GM15510 (cell line): ENCODE measurements around the gene NYAP2.

Source experiments
- POLR2A ChIP-seq: IDR thresholded peaks from 3 replicates; pipeline ENCODE4 v1.6.1; 2011; ENCODE audit warnings: borderline replicate concordance; ENCODE audit not compliant: insufficient read length; ENCODE audit errors: extremely low read depth

NYAP2 gene

DNA sequence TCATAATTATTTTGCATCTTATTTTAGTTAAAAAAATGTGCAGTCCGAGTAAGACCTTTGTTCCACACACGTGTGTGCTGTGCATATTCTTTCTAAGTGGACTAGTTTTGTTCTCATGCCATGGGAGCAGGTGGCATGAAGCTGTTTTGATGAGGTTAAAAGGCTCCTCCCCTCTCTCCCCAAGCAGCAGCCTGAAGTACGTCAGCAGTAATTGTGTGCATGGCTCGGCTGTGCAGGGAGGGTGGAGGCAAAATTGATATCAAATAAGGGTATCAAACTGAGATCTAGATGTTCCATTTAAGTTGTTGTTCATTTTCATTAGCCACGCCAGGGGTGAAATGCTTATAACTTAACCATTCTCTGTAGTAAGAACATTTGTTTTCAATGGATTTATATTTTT, at the start of gene NYAP2:
TSS of gene NYAP2 (plus strand) at position 207 of the 400 bp plus-strand sequence. CDS start 9,171 bp downstream, outside the sequence.
- TF ChIP-seq POLR2A = no peak

DNA sequence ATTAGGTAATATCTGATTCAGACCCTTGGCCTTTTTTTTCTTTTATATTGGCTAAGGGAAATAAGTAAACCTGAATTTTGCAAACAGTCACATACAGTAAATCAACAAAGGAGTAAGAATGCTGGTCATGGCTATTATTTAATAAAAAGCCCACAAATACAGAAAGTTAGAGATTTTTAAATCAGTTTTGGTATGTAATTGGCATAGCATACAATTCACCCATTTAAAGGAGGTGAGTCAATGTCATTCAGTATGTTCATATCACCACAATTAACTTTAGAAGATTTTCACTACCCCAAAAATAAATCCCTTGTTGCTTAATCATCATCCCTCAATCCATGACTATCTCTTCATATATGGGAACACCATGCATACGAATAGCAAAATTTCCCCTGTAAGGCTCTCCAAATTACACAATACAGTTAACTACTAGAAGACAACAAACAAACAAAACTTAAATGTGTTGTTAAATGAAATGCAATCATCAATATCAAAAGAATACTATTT, 45.9 kb upstream of the NYAP2 start:
- no peak for TF ChIP-seq POLR2A

DNA sequence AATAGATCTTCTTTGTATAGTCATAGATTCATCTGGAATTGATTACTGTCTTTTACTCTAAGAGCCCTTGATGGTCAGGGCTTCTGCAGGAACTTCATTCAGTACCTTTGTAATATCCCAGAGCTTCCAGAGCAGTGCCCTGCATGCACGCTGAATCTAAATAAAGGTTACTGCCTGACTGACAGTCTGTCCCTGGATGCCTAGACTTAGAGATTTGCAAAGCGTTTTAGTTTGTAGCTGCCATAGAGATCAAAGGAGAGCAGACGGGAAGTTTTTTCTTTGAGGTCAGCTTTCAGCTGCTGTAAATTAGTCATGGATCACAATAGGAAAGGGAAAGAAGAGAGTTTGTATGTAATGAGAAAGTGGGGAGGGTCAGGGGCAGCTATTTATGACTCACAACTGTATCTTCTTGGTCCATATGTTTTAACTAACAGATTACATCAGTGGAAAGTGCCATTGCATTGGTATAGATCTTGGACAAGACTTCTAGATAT, 45.2 kb upstream of the NYAP2 start:
- TF ChIP-seq POLR2A = no peak

- no peak for TF ChIP-seq POLR2A
These were observed 43.7 kb upstream of the NYAP2 start for GRCh38 chr2:225355788-225356187.

DNA sequence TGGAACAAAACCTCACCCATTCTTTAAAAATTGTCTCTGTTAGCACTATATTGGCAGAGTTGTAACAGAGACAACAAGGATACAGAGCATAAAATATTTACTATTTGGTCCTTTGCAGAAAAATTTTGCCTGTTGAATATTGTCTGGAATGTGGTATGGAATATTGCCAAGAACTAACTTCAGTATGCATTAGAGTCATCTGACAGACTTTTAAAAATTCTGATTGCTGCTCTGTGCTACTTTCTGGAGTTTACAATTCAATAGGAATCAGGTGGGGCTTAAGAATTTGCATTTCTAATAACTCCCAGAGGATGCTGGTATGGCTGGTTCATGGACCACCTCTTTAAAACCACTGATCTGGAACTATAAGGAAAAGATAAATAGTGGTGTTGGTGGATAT, 32.8 kb upstream of the NYAP2 start:
- TF ChIP-seq POLR2A = no peak

GRCh38 chr2:225367482-225367881, 32.0 kb upstream of the NYAP2 start:
- TF ChIP-seq POLR2A = no peak

- TF ChIP-seq POLR2A = no peak
These were observed 20.5 kb upstream of the NYAP2 start for GRCh38 chr2:225378984-225379383.

GRCh38 chr2:225379856-225380255, 19.7 kb upstream of the NYAP2 start:
- TF ChIP-seq POLR2A = no peak

GRCh38 chr2:225381609-225382008, 17.9 kb upstream of the NYAP2 start:
- TF ChIP-seq POLR2A = no peak

DNA sequence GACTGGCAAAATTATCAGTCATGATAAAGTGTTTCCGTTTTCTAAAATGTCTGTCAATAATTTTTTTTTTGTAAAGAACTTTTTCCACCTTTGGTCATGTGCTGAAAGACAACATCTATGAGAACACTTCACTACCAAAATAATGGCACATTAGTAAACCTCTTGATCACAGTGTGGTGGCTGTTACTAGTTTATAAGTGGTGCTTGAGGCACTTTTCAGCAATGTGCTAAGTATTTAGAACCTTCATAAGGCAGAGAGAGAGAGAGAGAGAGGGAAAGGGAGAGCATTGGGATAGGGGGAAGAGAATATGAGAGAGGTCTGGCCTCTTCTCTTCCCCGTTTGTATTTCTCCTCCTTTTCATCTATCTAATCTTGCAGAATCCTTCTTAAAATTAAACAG, 1.1 kb upstream of the NYAP2 start:
- TF ChIP-seq POLR2A = no peak

DNA sequence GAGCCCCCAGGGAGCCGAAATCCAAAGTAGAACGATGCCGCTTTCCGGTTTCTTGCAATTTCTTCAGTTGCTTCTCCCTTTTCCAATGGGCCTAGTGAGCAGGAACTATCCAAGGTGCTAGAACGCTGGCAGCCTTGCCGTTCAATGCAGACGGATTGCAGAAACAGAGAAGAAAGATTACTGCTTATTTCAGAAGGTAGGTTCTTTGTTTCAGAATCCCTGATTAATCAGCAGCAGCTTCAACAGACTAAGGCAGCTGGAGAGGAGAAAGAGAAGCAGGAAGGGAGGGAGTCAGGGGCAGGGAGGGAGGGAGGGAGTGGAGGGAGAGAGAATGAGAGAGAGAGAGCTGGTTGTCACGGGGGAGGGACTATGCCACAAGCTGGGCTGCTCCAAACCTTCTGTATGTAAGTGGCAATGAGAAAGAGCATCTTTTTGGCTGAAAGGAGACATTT, 576 bp downstream of the NYAP2 start:
- no peak for TF ChIP-seq POLR2A

DNA sequence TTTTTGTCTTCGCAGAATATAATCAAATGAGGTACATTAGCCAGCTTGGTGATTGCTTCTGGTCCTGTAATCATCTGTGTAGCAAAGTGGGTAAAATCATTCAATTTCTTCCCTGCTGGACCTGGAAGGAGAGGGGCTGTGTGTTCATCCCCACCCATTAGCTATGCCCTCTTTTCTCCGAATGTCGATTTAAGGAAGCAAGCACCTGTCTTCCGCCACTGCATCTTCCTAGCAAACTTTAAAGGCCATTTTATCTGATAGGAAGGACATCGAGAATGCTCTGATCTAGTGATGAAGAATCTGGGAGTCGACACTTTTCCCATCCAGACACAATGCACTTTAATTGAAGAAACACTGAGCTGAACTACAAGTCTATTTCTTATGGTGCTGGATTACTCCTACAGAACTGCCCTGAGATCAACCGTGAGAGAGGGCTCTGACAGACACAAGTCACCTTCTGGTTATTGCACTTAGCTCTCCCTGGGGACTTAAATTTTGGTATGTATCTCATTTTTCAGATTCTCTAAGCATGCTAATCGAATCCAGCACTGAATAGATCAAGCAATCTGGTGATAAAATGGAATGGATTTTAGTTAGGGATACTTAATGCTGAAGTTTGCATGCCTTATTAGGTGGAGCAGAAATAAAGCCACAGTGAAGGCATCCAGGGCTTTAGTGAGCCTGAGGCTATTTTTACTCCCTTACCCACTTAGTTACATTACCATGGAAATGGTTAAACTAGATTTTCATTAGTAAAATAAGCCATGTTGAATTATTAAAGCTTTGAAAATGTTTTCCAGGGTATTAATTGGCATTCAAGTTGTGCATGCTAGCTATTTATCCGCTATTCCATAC, 1.3 kb downstream of the NYAP2 start:
- TF ChIP-seq POLR2A = no peak

- TF ChIP-seq POLR2A = no peak
These were observed 2.8 kb downstream of the NYAP2 start for GRCh38 chr2:225402210-225402776.

DNA sequence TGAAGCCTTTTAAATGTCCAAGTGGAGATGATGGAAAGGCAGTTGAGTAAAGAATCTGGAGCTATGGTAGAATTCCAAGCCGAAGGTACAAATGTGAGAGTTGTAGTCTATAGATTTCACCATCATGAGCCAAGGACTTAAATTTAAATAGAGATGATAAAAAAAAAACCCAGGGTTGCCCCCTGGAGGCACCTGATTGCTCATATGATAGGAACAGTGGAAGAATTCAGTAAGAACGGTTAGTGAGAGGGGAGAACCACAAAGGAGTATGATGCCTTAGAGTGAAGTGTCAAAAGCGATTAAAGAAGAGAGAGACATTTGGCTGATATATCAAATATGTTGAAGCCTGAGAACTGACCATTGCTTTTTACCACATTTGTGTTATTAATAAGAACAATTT, 11.9 kb downstream of the NYAP2 start:
- TF ChIP-seq POLR2A = no peak

GRCh38 chr2:225413786-225414185, 14.3 kb downstream of the NYAP2 start:
- no peak for TF ChIP-seq POLR2A

GRCh38 chr2:225414902-225415301, 15.4 kb downstream of the NYAP2 start:
- no peak for TF ChIP-seq POLR2A
